ENCODE measurements around the gene HTR3A. TPM values are rescaled to one million over a fixed set of nuclear protein-coding genes. Genes with fewer than 3 reads are reported as not detected.

Gene HTR3A
- total and polyA plus RNA-seq, 3 experiments from 2014 or later, result not detected

GRCh38 chr11:114027391-114027790 is 52.5 kb downstream of the HTR3A start:
- H3K27ac Mint-ChIP-seq, result peak overlapping the region in 1 of 8 donors; percentile 58
- Histone ChIP-seq H3K4me1 (ENCODE audit: insufficient read depth, low read length) (no peaks in the 10 kb centered on the region), H3K9me3 (ENCODE audit: low read length) (no peaks in the 10 kb centered on the region), H3K4me3 (ENCODE audit: low read length) (no peak overlapping the region), H3K27me3 (ENCODE audit: insufficient read depth, low read length, poor library complexity, severe bottlenecking) (no peaks in the 10 kb centered on the region), H3K27ac (ENCODE audit: low read depth, low read length) (no peak overlapping the region), H3K36me3 (ENCODE audit: insufficient read depth, low read length) (no peaks in the 10 kb centered on the region)
- H3K4me1 Mint-ChIP-seq, result peaks cover 8 to 10% (median 9%) of the 10 kb centered on the region in 3 donors
- H3K36me3 Mint-ChIP-seq, result no peaks in the 10 kb centered on the region
- DNase-seq, result no peak
- H3K4me3 Mint-ChIP-seq, result no peak overlapping the region
- ChIA-PET CTCF (interaction anchor here (1.0 to 16.1 kb wide), 3 partner anchors 155 to 234 kb away, joined by 3 to 180 read pairs (median 3); no protein-coding TSS in a partner anchor), POLR2A (no interaction called here)
- peaks cover 8 to 31% of the 10 kb centered on the region in 2 donors for H3K27me3 Mint-ChIP-seq
- no peaks in the 10 kb centered on the region for H3K9me3 Mint-ChIP-seq

- H3K27ac Mint-ChIP-seq, result no peak overlapping the region
- Histone ChIP-seq H3K9me3 (ENCODE audit: low read length) (no peaks in the 10 kb centered on the region), H3K27me3 (ENCODE audit: insufficient read depth, low read length, poor library complexity, severe bottlenecking) (no peaks in the 10 kb centered on the region), H3K36me3 (ENCODE audit: insufficient read depth, low read length) (no peaks in the 10 kb centered on the region), H3K4me3 (ENCODE audit: low read length) (no peak overlapping the region), H3K27ac (ENCODE audit: low read depth, low read length) (no peak overlapping the region), H3K4me1 (ENCODE audit: insufficient read depth, low read length) (no peaks in the 10 kb centered on the region)
- H3K4me3 Mint-ChIP-seq, result no peak overlapping the region
- H3K27me3 Mint-ChIP-seq, result peaks cover 8 to 31% of the 10 kb centered on the region in 2 donors
- ChIA-PET POLR2A (no interaction called here), CTCF (interaction anchor here (1.0 to 16.1 kb wide), 3 partner anchors 154 to 233 kb away, joined by 3 to 180 read pairs (median 3); no protein-coding TSS in a partner anchor)
- peaks cover 8 to 10% (median 9%) of the 10 kb centered on the region in 3 donors for H3K4me1 Mint-ChIP-seq
- DNase-seq, result no peak
- H3K9me3 Mint-ChIP-seq, result no peaks in the 10 kb centered on the region
- H3K36me3 Mint-ChIP-seq, result no peaks in the 10 kb centered on the region
These were observed 53.0 kb downstream of the HTR3A start for GRCh38 chr11:114027926-114028325.

GRCh38 chr11:114031246-114031966 is 56.5 kb downstream of the HTR3A start:
- H3K4me3 Mint-ChIP-seq, result peak overlapping the region in 1 of 7 donors; percentile 28
- H3K27ac ChIP-seq (ENCODE audit: low read depth, low read length), result no peak overlapping the region
- no peaks in the 10 kb centered on the region for H3K9me3 ChIP-seq (ENCODE audit: low read length)
- H3K9me3 Mint-ChIP-seq, result no peaks in the 10 kb centered on the region
- ChIA-PET CTCF (interaction anchor here (1.2 to 16.1 kb wide), 3 partner anchors 13 to 230 kb away, joined by 3 to 180 read pairs (median 3); no protein-coding TSS in a partner anchor), POLR2A (no interaction called here)
- H3K27ac Mint-ChIP-seq, result no peak overlapping the region
- H3K27me3 Mint-ChIP-seq, result peaks cover 14 to 39% of the 10 kb centered on the region in 2 donors
- no peak overlapping the region for H3K4me3 ChIP-seq (ENCODE audit: low read length)
- H3K4me1 Mint-ChIP-seq, result peaks cover 7 to 10% (median 9%) of the 10 kb centered on the region in 3 donors
- no peak for DNase-seq
- peaks cover 7% of the 10 kb centered on the region for H3K4me1 ChIP-seq (ENCODE audit: insufficient read depth, low read length)
- H3K27me3 ChIP-seq (ENCODE audit: insufficient read depth, low read length, poor library complexity, severe bottlenecking), result no peaks in the 10 kb centered on the region
- no peaks in the 10 kb centered on the region for H3K36me3 Mint-ChIP-seq
- H3K36me3 ChIP-seq (ENCODE audit: insufficient read depth, low read length), result no peaks in the 10 kb centered on the region

DNA sequence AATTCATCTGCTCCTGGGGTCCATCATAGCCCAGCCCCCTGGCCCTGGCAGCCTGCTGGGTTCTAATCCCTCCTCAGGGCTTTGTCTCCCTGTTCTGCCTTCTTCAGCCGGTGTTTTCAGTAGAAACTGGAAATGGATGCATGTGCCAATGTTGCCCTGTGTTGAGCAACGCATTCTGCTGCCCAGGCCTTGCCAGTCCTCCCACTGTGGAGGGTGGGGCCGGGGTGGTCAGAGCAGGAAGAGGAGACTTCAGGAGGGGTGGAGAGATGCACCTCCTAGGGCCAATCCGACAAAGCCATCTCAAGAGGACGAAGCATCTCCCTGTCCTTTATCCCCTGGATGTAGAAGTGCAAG is 57.0 kb downstream of the HTR3A start:
- ChIA-PET POLR2A (no interaction called here), CTCF (interaction anchor here (16.1 kb wide), 1 partner anchor 229 kb away, joined by 180 read pairs; no protein-coding TSS in a partner anchor)
- Histone ChIP-seq H3K27ac (ENCODE audit: low read depth, low read length) (no peak overlapping the region), H3K9me3 (ENCODE audit: low read length) (no peaks in the 10 kb centered on the region), H3K4me3 (ENCODE audit: low read length) (no peak overlapping the region), H3K4me1 (ENCODE audit: insufficient read depth, low read length) (peaks cover 10% of the 10 kb centered on the region), H3K36me3 (ENCODE audit: insufficient read depth, low read length) (no peaks in the 10 kb centered on the region), H3K27me3 (ENCODE audit: insufficient read depth, low read length, poor library complexity, severe bottlenecking) (no peaks in the 10 kb centered on the region)
- H3K4me1 Mint-ChIP-seq, result peaks cover 8 to 10% (median 10%) of the 10 kb centered on the region in 3 donors
- no peak for DNase-seq
- peaks cover 14 to 43% of the 10 kb centered on the region in 2 donors for H3K27me3 Mint-ChIP-seq
- no peaks in the 10 kb centered on the region for H3K9me3 Mint-ChIP-seq
- H3K36me3 Mint-ChIP-seq, result no peaks in the 10 kb centered on the region
- peak overlapping the region in 1 of 8 donors; percentile 72 for H3K27ac Mint-ChIP-seq
- H3K4me3 Mint-ChIP-seq, result peak overlapping the region in 1 of 7 donors; percentile 32

GRCh38 chr11:114033066-114033465 is 58.2 kb downstream of the HTR3A start:
- H3K4me3 ChIP-seq (ENCODE audit: low read length), result no peak overlapping the region
- POLR2A ChIA-PET, result no interaction called here

DNA sequence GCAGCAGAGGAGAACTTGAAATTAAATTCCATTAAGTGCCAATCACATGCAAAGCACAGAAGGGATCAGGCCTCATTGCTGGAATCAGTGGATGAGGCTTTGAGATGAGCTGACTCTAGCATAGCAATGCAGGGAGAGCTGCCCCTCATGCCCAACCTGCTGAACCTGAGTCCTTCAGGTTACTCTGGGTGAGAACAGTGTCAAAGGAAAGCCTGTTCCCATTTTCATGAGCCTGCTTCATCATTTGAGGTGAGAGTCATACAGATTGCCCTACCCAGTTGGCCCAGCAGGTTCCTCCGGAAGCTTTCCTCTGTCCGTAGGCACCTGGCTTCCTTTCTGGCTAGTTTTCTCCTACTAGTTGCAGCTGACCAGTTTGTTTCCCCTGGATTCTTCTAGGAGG is 58.7 kb downstream of the HTR3A start:
- H3K9me3 Mint-ChIP-seq, result no peaks in the 10 kb centered on the region
- CTCF ChIA-PET, result interaction anchor here (0.8 to 16.1 kb wide), 4 partner anchors 27 to 227 kb away, joined by 3 to 180 read pairs (median 4); no protein-coding TSS in a partner anchor
- no peak overlapping the region for H3K4me3 Mint-ChIP-seq

More at GRCh38 chr11:114033066-114033465, 58.2 kb downstream of the HTR3A start:
- no peak for DNase-seq
- H3K27ac Mint-ChIP-seq, result peak overlapping the region in 1 of 8 donors; percentile 78
- no peaks in the 10 kb centered on the region for H3K36me3 ChIP-seq (ENCODE audit: insufficient read depth, low read length)
- no peak overlapping the region for H3K27ac ChIP-seq (ENCODE audit: low read depth, low read length)
- H3K4me3 Mint-ChIP-seq, result no peak overlapping the region
- H3K9me3 Mint-ChIP-seq, result no peaks in the 10 kb centered on the region
- peaks cover 5 to 8% (median 7%) of the 10 kb centered on the region in 3 donors for H3K4me1 Mint-ChIP-seq
- no peaks in the 10 kb centered on the region for H3K27me3 ChIP-seq (ENCODE audit: insufficient read depth, low read length, poor library complexity, severe bottlenecking)
- H3K4me1 ChIP-seq (ENCODE audit: insufficient read depth, low read length), result peaks cover 10% of the 10 kb centered on the region
- H3K36me3 Mint-ChIP-seq, result no peaks in the 10 kb centered on the region
- H3K9me3 ChIP-seq (ENCODE audit: low read length), result no peaks in the 10 kb centered on the region
- CTCF ChIA-PET, result interaction anchor here (1.5 to 16.1 kb wide), 2 partner anchors 28 to 228 kb away, joined by 4 to 180 read pairs; no protein-coding TSS in a partner anchor
- H3K27me3 Mint-ChIP-seq, result peaks cover 16 to 39% of the 10 kb centered on the region in 2 donors

GRCh38 chr11:114034956-114035355 is 60.0 kb downstream of the HTR3A start:
- Mint-ChIP-seq H3K4me1 (peaks cover 5 to 8% (median 7%) of the 10 kb centered on the region in 3 donors), H3K9me3 (no peaks in the 10 kb centered on the region), H3K27me3 (peaks cover 14 to 27% of the 10 kb centered on the region in 2 donors), H3K4me3 (no peak overlapping the region), H3K27ac (no peak overlapping the region), H3K36me3 (no peaks in the 10 kb centered on the region)
- H3K4me3 ChIP-seq (ENCODE audit: low read length), result no peak overlapping the region
- POLR2A ChIA-PET, result no interaction called here
- H3K27me3 ChIP-seq (ENCODE audit: insufficient read depth, low read length, poor library complexity, severe bottlenecking), result no peaks in the 10 kb centered on the region
- peaks cover 10% of the 10 kb centered on the region for H3K4me1 ChIP-seq (ENCODE audit: insufficient read depth, low read length)
- CTCF ChIA-PET, result interaction anchor here (0.9 to 16.1 kb wide), 11 partner anchors 23 to 272 kb away, joined by 3 to 180 read pairs (median 4); no protein-coding TSS in a partner anchor
- no peaks in the 10 kb centered on the region for H3K36me3 ChIP-seq (ENCODE audit: insufficient read depth, low read length)
- H3K9me3 ChIP-seq (ENCODE audit: low read length), result no peaks in the 10 kb centered on the region
- DNase-seq, result no peak
- no peak overlapping the region for H3K27ac ChIP-seq (ENCODE audit: low read depth, low read length)

More for the DNA sequence above, 58.7 kb downstream of the HTR3A start:
- POLR2A ChIA-PET, result no interaction called here
- H3K4me1 ChIP-seq (ENCODE audit: insufficient read depth, low read length), result peaks cover 10% of the 10 kb centered on the region
- no peaks in the 10 kb centered on the region for H3K9me3 ChIP-seq (ENCODE audit: low read length)
- H3K27me3 ChIP-seq (ENCODE audit: insufficient read depth, low read length, poor library complexity, severe bottlenecking), result no peaks in the 10 kb centered on the region
- no peaks in the 10 kb centered on the region for H3K36me3 ChIP-seq (ENCODE audit: insufficient read depth, low read length)
- H3K27ac ChIP-seq (ENCODE audit: low read depth, low read length), result no peak overlapping the region
- peak overlapping the region in 1 of 8 donors; percentile 33 for H3K27ac Mint-ChIP-seq
- peaks cover 16 to 36% of the 10 kb centered on the region in 2 donors for H3K27me3 Mint-ChIP-seq
- H3K36me3 Mint-ChIP-seq, result no peaks in the 10 kb centered on the region
- no peak for DNase-seq
- peaks cover 5 to 8% (median 7%) of the 10 kb centered on the region in 3 donors for H3K4me1 Mint-ChIP-seq
- no peak overlapping the region for H3K4me3 ChIP-seq (ENCODE audit: low read length)
